ENCODE data around the gene SLX4IP.

DNA sequence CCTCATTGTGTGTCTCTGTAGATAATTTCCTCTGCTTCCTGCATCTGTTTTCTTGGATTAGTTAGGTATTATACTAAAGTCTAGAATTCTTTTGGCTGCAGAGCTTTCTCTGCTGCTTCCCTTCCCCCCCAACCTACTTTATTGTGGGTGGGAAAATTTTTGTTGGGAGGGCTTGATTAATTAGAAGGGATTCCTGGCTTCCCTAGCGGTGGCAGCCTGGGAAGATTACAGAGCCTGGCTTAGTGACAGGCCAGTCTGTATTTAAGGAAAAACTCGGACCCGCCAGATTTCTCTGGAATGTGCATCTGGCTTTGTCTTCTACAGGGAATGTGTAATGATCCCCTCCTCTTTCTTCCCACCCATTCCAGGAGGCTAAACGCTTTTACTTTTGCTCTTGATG, 31.2 kb downstream of the SLX4IP start:
- TF ChIP-seq, protein P1, sequence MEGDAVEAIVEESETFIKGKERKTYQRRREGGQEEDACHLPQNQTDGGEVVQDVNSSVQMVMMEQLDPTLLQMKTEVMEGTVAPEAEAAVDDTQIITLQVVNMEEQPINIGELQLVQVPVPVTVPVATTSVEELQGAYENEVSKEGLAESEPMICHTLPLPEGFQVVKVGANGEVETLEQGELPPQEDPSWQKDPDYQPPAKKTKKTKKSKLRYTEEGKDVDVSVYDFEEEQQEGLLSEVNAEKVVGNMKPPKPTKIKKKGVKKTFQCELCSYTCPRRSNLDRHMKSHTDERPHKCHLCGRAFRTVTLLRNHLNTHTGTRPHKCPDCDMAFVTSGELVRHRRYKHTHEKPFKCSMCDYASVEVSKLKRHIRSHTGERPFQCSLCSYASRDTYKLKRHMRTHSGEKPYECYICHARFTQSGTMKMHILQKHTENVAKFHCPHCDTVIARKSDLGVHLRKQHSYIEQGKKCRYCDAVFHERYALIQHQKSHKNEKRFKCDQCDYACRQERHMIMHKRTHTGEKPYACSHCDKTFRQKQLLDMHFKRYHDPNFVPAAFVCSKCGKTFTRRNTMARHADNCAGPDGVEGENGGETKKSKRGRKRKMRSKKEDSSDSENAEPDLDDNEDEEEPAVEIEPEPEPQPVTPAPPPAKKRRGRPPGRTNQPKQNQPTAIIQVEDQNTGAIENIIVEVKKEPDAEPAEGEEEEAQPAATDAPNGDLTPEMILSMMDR (conservative IDR thresholded peaks at IDR 0.05 in 1 of 2, IDR thresholded peaks at IDR 0.05 in 1 of 2; ENCODE audit: extremely low read depth in 1 of 2, insufficient read depth in 1 of 2, low read depth in 1 of 2, low read length in 2 of 2), result no peak
- TF ChIP-seq EZH2 (IDR thresholded peaks at IDR 0.05; ENCODE audit: borderline replicate concordance, low read length), result no peak
